HAP-1 (cell line): ENCODE results near the gene PFN2.
"Not testable (repeated sequence)": the region's sequence is repeated elsewhere in the genome, so short reads cannot be mapped to it uniquely, and the experiment has no call there.

ENCODE experiments used
- DNase-seq, 2 experiments: peaks; one replicate each; pipeline ENCODE4 v3.0.0-alpha.2; 2016 to 2020; ENCODE audit warnings: low spot score in 2 of 2
- H3K27me3 ChIP-seq: fragments of 250-450 bp; sonication (Bioruptor Pico); 2 replicates; pipeline ENCODE4 v1.5.1; 2020; ENCODE audit warnings: low read depth, mild to moderate bottlenecking, moderate library complexity
- H3K36me3 ChIP-seq: fragments of 250-450 bp; sonication (Bioruptor Pico); replicated peaks from 2 replicates; pipeline ENCODE4 v1.5.1; 2020; ENCODE audit warnings: mild to moderate bottlenecking
- H3K4me1 ChIP-seq: fragments of 250-450 bp; sonication (Bioruptor Pico); 2 replicates; pipeline ENCODE4 v1.5.1; 2020; ENCODE audit warnings: mild to moderate bottlenecking
- H3K4me3 ChIP-seq: fragments of 250-450 bp; sonication (Bioruptor Pico); 2 replicates; pipeline ENCODE4 v1.5.1; 2020; ENCODE audit warnings: mild to moderate bottlenecking, moderate library complexity
- H3K9me3 ChIP-seq: fragments of 250-450 bp; sonication (Bioruptor Pico); 2 replicates; pipeline ENCODE4 v1.5.1; 2020; ENCODE audit warnings: mild to moderate bottlenecking, moderate library complexity
- in situ Hi-C: fragments of 300-500 bp; cut with MboI; formaldehyde crosslinking; loops from 3 replicates; pipeline ENCODE4 v1.14.3; 2020; ENCODE audit warnings: low sequenced_read_pairs, inconsistent platforms, mixed read lengths

The PFN2 gene

GRCh38 chr3:149958171-149958796, 12.4 kb downstream of the PFN2 start:
- Histone ChIP-seq H3K4me3 (no peak overlapping the region), H3K9me3 (no peaks in the 10 kb centered on the region), H3K4me1 (peaks cover 10% of the 10 kb centered on the region), H3K36me3 (peaks cover 14% of the 10 kb centered on the region), H3K27me3 (no peaks in the 10 kb centered on the region)
- in situ Hi-C loops = loop anchor here (25.0 kb wide), 1 partner anchor 254 kb away; no protein-coding TSS in a partner anchor
- DNase-seq = no peak

GRCh38 chr3:149957361-149958125, 13.2 kb downstream of the PFN2 start:
- H3K4me3 ChIP-seq = no peak overlapping the region
- no peaks in the 10 kb centered on the region for H3K9me3 ChIP-seq
- H3K36me3 ChIP-seq = peaks cover 16% of the 10 kb centered on the region
- in situ Hi-C loops = loop anchor here (25.0 kb wide), 1 partner anchor 255 kb away; no protein-coding TSS in a partner anchor
- DNase-seq = no peak
- no peaks in the 10 kb centered on the region for H3K27me3 ChIP-seq
- peaks cover 10% of the 10 kb centered on the region for H3K4me1 ChIP-seq

DNA sequence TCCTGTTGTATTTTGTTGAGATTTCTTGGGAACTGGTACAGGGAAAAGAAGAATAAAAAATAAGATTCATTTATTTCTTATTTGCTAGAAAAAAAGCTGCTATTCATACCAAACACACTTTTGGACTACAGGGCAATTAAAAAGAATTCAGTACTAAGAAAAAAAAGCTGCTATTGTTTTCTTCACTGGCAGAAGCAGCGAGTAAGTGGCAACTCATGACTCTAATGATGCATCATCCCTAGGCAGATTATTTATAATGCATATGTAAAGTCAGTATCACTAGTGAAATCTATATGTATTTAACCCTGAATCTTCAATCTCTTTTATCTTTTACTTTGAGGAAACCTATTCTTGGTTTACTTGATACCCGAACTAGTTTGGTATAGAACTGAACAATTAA, 15.2 kb downstream of the PFN2 start:
- Histone ChIP-seq H3K36me3 (peaks cover 9% of the 10 kb centered on the region), H3K4me1 (peaks cover 10% of the 10 kb centered on the region), H3K9me3 (no peaks in the 10 kb centered on the region), H3K27me3 (no peaks in the 10 kb centered on the region), H3K4me3 (no peak overlapping the region)
- in situ Hi-C loops = loop anchor here (25.0 kb wide), 1 partner anchor 257 kb away; no protein-coding TSS in a partner anchor
- DNase-seq = no peak

DNA sequence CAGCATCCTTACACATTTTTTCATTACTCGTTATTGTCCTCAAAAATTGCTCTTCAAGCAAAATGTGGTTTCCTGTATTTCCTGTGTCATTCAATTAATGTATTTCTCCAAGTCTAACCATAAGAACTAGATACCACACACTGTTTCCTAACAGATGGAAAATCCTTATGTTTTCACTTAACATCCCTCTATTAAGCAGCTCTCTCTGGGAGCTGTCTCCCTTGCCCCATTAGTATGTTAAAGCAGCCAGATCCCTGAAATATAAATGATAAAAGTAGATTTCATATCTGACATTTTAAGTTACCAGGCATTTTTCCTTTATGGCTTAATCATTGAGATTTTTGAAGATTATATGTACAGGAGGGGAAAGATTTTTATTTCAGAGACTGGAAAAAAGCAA, 15.9 kb downstream of the PFN2 start:
- H3K36me3 ChIP-seq = peaks cover 9% of the 10 kb centered on the region
- in situ Hi-C loops = loop anchor here (25.0 kb wide), 1 partner anchor 257 kb away; no protein-coding TSS in a partner anchor

DNA sequence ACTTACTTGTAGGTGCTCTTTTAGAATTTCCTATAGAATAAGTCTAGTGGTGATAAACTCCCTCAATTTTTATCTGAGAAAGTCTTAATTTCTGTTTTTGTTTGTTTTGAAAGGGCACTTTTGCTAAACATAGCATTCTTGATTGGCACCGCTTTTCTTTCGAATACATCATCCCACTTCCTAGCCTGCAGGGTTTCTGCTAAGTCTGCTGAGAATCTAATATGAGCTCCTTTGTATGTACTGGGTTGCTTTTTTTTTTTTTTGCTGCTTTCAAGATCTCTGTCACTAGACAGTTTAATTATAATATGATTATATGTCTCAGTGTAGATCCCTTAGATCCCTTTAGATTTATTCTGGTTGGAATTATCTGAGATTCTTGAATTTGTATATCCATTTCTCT, 21.5 kb downstream of the PFN2 start:
- H3K36me3 ChIP-seq = peaks cover 3% of the 10 kb centered on the region
- in situ Hi-C loops = loop anchor here (25.0 kb wide), 1 partner anchor 538 kb away; no protein-coding TSS in a partner anchor
- H3K27me3 ChIP-seq = no peaks in the 10 kb centered on the region
- no peak for DNase-seq
- no peak overlapping the region for H3K4me3 ChIP-seq
- H3K4me1 ChIP-seq = peaks cover 7% of the 10 kb centered on the region; the same call in 1 of the 2 replicates
- H3K9me3 ChIP-seq = peaks cover 2% of the 10 kb centered on the region; the same call in 1 of the 2 replicates

More for the DNA sequence above, 15.9 kb downstream of the PFN2 start:
- DNase-seq = no peak
- no peaks in the 10 kb centered on the region for H3K9me3 ChIP-seq
- H3K4me1 ChIP-seq = peaks cover 10% of the 10 kb centered on the region
- no peak overlapping the region for H3K4me3 ChIP-seq
- H3K27me3 ChIP-seq = no peaks in the 10 kb centered on the region

GRCh38 chr3:149947231-149947630, 23.5 kb downstream of the PFN2 start:
- DNase-seq = no peak
- in situ Hi-C loops = loop anchor here (25.0 kb wide), 1 partner anchor 540 kb away; no protein-coding TSS in a partner anchor

DNA sequence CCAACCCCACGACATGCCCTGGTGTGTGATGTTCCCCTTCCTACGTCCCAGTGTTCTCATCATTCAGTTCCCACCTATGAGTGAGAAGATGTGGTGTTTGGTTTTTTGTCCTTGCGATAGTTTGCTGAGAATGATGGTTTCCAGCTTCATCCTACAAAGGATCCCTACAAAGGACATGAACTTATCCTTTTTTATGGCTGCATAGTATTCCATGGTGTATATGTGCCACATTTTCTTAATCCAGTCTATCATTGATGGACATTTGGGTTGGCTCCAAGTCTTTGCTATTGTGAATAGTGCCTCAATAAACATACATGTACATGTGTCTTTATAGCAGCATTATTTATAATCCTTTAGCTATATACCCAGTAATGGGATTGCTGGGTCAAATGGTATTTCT, 26.7 kb downstream of the PFN2 start:
- not testable (repeated sequence) for H3K9me3 ChIP-seq, H3K4me3 ChIP-seq, DNase-seq, H3K4me1 ChIP-seq, H3K36me3 ChIP-seq, H3K27me3 ChIP-seq
- in situ Hi-C loops = loop anchor here (25.0 kb wide), 1 partner anchor 543 kb away; no protein-coding TSS in a partner anchor

More at GRCh38 chr3:149947231-149947630, 23.5 kb downstream of the PFN2 start:
- no peaks in the 10 kb centered on the region for H3K4me1 ChIP-seq
- no peaks in the 10 kb centered on the region for H3K27me3 ChIP-seq
- H3K4me3 ChIP-seq = no peak overlapping the region
- H3K36me3 ChIP-seq = no peaks in the 10 kb centered on the region
- H3K9me3 ChIP-seq = peaks cover 4% of the 10 kb centered on the region

DNA sequence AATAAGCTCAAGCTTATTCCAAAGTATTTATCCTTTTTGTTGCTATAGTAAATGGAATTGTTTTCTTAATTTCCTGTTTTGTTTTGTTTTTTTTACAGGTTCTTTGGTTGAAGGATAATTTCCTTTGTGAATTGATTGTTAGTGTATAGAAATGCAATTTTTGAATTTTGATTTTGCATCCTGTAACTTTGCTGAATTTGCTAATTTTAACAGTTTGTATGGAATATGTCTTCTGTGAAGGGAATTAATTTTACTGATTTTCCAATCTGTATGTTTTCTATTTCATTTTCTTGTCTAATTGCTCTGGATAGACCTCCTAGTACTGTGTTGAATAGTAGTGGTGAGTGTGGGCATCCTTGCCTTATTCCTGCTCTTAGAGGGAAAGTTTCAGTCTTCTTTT, 28.3 kb downstream of the PFN2 start:
- no peak overlapping the region for H3K4me3 ChIP-seq
- H3K27me3 ChIP-seq = no peaks in the 10 kb centered on the region
- H3K36me3 ChIP-seq = no peaks in the 10 kb centered on the region; the same call in 1 of the 2 replicates
- peaks cover 4% of the 10 kb centered on the region for H3K9me3 ChIP-seq
- in situ Hi-C loops = loop anchor here (25.0 kb wide), 1 partner anchor 545 kb away; no protein-coding TSS in a partner anchor
- DNase-seq = no peak
- H3K4me1 ChIP-seq = no peaks in the 10 kb centered on the region

GRCh38 chr3:149941946-149942345, 28.7 kb downstream of the PFN2 start:
- H3K4me1 ChIP-seq = no peaks in the 10 kb centered on the region
- H3K36me3 ChIP-seq = no peaks in the 10 kb centered on the region; the same call in 1 of the 2 replicates
- peaks cover 4% of the 10 kb centered on the region for H3K9me3 ChIP-seq
- H3K27me3 ChIP-seq = no peaks in the 10 kb centered on the region
- in situ Hi-C loops = loop anchor here (25.0 kb wide), 1 partner anchor 545 kb away; no protein-coding TSS in a partner anchor
- no peak for DNase-seq
- no peak overlapping the region for H3K4me3 ChIP-seq

DNA sequence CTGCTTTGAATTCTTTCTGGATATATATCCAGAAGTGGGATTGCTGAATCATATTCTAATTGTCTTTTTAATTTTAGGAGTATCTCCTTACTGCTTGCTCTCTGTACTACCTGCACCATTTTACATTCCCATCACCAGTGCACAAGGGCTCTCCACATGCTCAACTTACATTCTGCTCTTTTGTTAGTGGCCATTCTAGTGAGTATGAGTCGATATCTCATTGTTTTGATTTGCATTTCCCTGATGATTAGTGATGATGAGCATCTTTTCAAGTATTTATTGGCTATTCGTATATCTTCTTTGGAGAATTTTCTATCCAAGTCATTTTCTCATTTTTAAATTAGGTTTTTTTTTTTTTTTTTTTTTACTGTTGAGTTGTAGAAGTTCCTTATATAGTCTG, 29.5 kb downstream of the PFN2 start:
- peaks cover 4% of the 10 kb centered on the region for H3K9me3 ChIP-seq
- no peaks in the 10 kb centered on the region for H3K4me1 ChIP-seq
- H3K36me3 ChIP-seq = no peaks in the 10 kb centered on the region; the same call in 1 of the 2 replicates
- H3K27me3 ChIP-seq = no peaks in the 10 kb centered on the region
- DNase-seq = no peak
- in situ Hi-C loops = loop anchor here (25.0 kb wide), 1 partner anchor 546 kb away; no protein-coding TSS in a partner anchor
- H3K4me3 ChIP-seq = no peak overlapping the region

- in situ Hi-C loops = loop anchor here (5.0 to 25.0 kb wide), 2 partner anchors 59 to 549 kb away; no protein-coding TSS in a partner anchor
Measured at GRCh38 chr3:149938392-149939055, 32.2 kb downstream of the PFN2 start.

GRCh38 chr3:149936812-149937230, 33.9 kb downstream of the PFN2 start:
- 0 out of 2 replicates have a peak, but pooled peaks cover 6% of the 10 kb centered on the region for H3K9me3 ChIP-seq
- H3K36me3 ChIP-seq = no peaks in the 10 kb centered on the region; the same call in 1 of the 2 replicates
- H3K4me1 ChIP-seq = no peaks in the 10 kb centered on the region
- no peaks in the 10 kb centered on the region for H3K27me3 ChIP-seq
- in situ Hi-C loops = loop anchor here (5.0 to 25.0 kb wide), 2 partner anchors 60 to 550 kb away; no protein-coding TSS in a partner anchor
- DNase-seq = peak; percentile 60 to 75
- H3K4me3 ChIP-seq = no peak overlapping the region

More at GRCh38 chr3:149938392-149939055, 32.2 kb downstream of the PFN2 start:
- not testable (repeated sequence) for H3K4me1 ChIP-seq, H3K9me3 ChIP-seq, H3K36me3 ChIP-seq, H3K27me3 ChIP-seq, DNase-seq, H3K4me3 ChIP-seq

- Histone ChIP-seq H3K27me3 (no peaks in the 10 kb centered on the region), H3K4me1 (no peaks in the 10 kb centered on the region), H3K4me3 (no peak overlapping the region), H3K9me3 (0 out of 2 replicates have a peak, but pooled peaks cover 7% of the 10 kb centered on the region), H3K36me3 (no peaks in the 10 kb centered on the region)
- in situ Hi-C loops = loop anchor here (25.0 kb wide), 1 partner anchor 553 kb away; no protein-coding TSS in a partner anchor
- no peak for DNase-seq
Measured at GRCh38 chr3:149934524-149934923, 36.2 kb downstream of the PFN2 start.
